Common myeloid progenitor, CD34-positive (primary cell): ENCODE measurements around the gene LILRB5.
A peak's percentile ranks its signal among the peaks of the same experiment; 100 is the strongest.
"Not testable (repeated sequence)": the region's sequence is repeated elsewhere in the genome, so short reads cannot be mapped to it uniquely, and the experiment has no call there.

Source experiments
- CTCF ChIA-PET: fragments of 350-600 bp; sonication (Branson Sonifier 250); formaldehyde crosslinking; loops from one replicate; lab custom pipeline; 2021; ENCODE audit warnings: antibody characterized with exemption; lab: Charles Lee
- POLR2A ChIA-PET: fragments of 350-600 bp; sonication (Branson Sonifier 250); formaldehyde crosslinking; loops from one replicate; lab custom pipeline; 2021; ENCODE audit warnings: antibody characterized with exemption; lab: Charles Lee
- DNase-seq, 3 donors: peaks; one replicate each; pipeline versions ENCODE4 v3.0.0 to v3.0.0-alpha.2; 2013
- H3K27ac ChIP-seq, 2 experiments: 1 replicate in 1 of 2; 2 replicates in 1 of 2; pipeline ENCODE4 v1.7.0; 2013; ENCODE audit warnings: inconsistent platforms in 2 of 2, low read length in 2 of 2, mild to moderate bottlenecking in 2 of 2, low read depth in 1 of 2, moderate library complexity in 1 of 2; ENCODE audit not compliant: severe bottlenecking in 2 of 2, insufficient read depth in 1 of 2, poor library complexity in 1 of 2
- H3K27me3 ChIP-seq, 5 experiments: replicated peaks in 2 of 5; 1 replicate in 3 of 5; 2 replicates in 2 of 5; pipeline versions ENCODE4 v1.6.1 to v1.7.0; 2013; ENCODE audit warnings: low read length in 4 of 5, mild to moderate bottlenecking in 2 of 5, moderate library complexity in 2 of 5, inconsistent platforms in 1 of 5; ENCODE audit not compliant: insufficient read depth in 5 of 5, control insufficient read depth in 4 of 5
- H3K36me3 ChIP-seq, 4 experiments: 1 replicate in 2 of 4; 2 replicates in 2 of 4; pipeline versions ENCODE4 v1.6.1 to v1.7.0; 2013; ENCODE audit warnings: low read length in 3 of 4, control low read depth in 1 of 4, mild to moderate bottlenecking in 1 of 4; ENCODE audit not compliant: control insufficient read depth in 4 of 4, insufficient read depth in 4 of 4
- H3K4me1 ChIP-seq, 4 experiments: 1 replicate in 3 of 4; 2 replicates in 1 of 4; pipeline versions ENCODE4 v1.6.1 to v1.7.1; 2013; ENCODE audit warnings: low read length in 3 of 4, mild to moderate bottlenecking in 3 of 4, control low read depth in 1 of 4, inconsistent platforms in 1 of 4, moderate library complexity in 1 of 4; ENCODE audit not compliant: control insufficient read depth in 4 of 4, insufficient read depth in 4 of 4; ENCODE audit errors: control extremely low read depth in 1 of 4
- H3K4me3 ChIP-seq, 7 experiments: 1 replicate in 4 of 7; 2 replicates in 3 of 7; pipeline versions ENCODE4 v1.5.1 to v1.7.0; 2013; ENCODE audit warnings: mild to moderate bottlenecking in 7 of 7, low read length in 6 of 7, moderate library complexity in 6 of 7, inconsistent platforms in 2 of 7, low read depth in 2 of 7, control low read depth in 1 of 7; ENCODE audit not compliant: insufficient read depth in 4 of 7, control insufficient read depth in 1 of 7; ENCODE audit errors: extremely low read depth in 1 of 7
- H3K9me3 ChIP-seq, 5 experiments: 1 replicate in 4 of 5; 2 replicates in 1 of 5; pipeline versions ENCODE4 v1.6.1 to v1.7.1; 2013; ENCODE audit warnings: low read length in 4 of 5, mild to moderate bottlenecking in 2 of 5, inconsistent platforms in 1 of 5, low read depth in 1 of 5, moderate library complexity in 1 of 5; ENCODE audit not compliant: control insufficient read depth in 4 of 5, insufficient read depth in 2 of 5; ENCODE audit errors: control extremely low read depth in 1 of 5
- whole genome bisulfite sequencing: methylation state at CpG from one replicate; pipeline ENCODE4 v1.1.5; 2013; ENCODE audit not compliant: insufficient coverage; 5-methylcytosine and 5-hydroxymethylcytosine counted together

LILRB5 gene

GRCh38 chr19:54297759-54298305, 40.8 kb upstream of the LILRB5 start:
- peak in 2 of 3 donors; percentile 50 to 58 for DNase-seq
- WGBS, result 50% methylated on average over 6 of the region's 7 CpGs
- CTCF ChIA-PET, result interaction anchor here (0.8 to 1.9 kb wide), 7 partner anchors 10 to 59 kb away, joined by 3 to 7 read pairs (median 3); no protein-coding TSS in a partner anchor
- peaks cover 0 to 17% (median 2%) of the 10 kb centered on the region in 5 experiments for H3K27me3 ChIP-seq
- H3K27ac ChIP-seq, result no peak overlapping the region
- H3K4me1 ChIP-seq, result peaks cover 10 to 30% (median 21%) of the 10 kb centered on the region in 4 experiments
- POLR2A ChIA-PET, result no interaction called here
- H3K36me3 ChIP-seq, result no peaks in the 10 kb centered on the region
- no peak overlapping the region for H3K4me3 ChIP-seq
- peaks cover 0 to 11% (median 3%) of the 10 kb centered on the region in 5 experiments for H3K9me3 ChIP-seq

GRCh38 chr19:54294539-54294938, 37.5 kb upstream of the LILRB5 start:
- H3K27ac ChIP-seq, result no peak overlapping the region
- CTCF ChIA-PET, result interaction anchor here (1.6 kb wide), 1 partner anchor 28 kb away, joined by 3 read pairs; no protein-coding TSS in a partner anchor
- H3K4me1 ChIP-seq, result peaks cover 0 to 13% (median 7%) of the 10 kb centered on the region in 4 experiments
- H3K9me3 ChIP-seq, result peaks cover 0 to 11% (median 3%) of the 10 kb centered on the region in 5 experiments
- POLR2A ChIA-PET, result no interaction called here
- DNase-seq, result no peak
- H3K36me3 ChIP-seq, result no peaks in the 10 kb centered on the region
- WGBS, result 89% methylated on average over 3 of the region's 6 CpGs
- no peak overlapping the region for H3K4me3 ChIP-seq
- H3K27me3 ChIP-seq, result peaks cover 0 to 17% (median 2%) of the 10 kb centered on the region in 5 experiments

- WGBS, result no CpG with 5 or more reads among the region's 8 CpGs
- POLR2A ChIA-PET, H3K27ac ChIP-seq, H3K9me3 ChIP-seq, DNase-seq, H3K36me3 ChIP-seq, H3K27me3 ChIP-seq, H3K4me3 ChIP-seq: not testable (repeated sequence)
- CTCF ChIA-PET, result interaction anchor here (2.5 kb wide), 1 partner anchor 23 kb away, joined by 7 read pairs; no protein-coding TSS in a partner anchor
- peaks cover 0 to 29% (median 25%) of the 10 kb centered on the region in 4 experiments for H3K4me1 ChIP-seq
These were observed 32.1 kb upstream of the LILRB5 start for GRCh38 chr19:54289160-54289559.

- H3K4me1 ChIP-seq, result peaks cover 6 to 46% (median 40%) of the 10 kb centered on the region in 4 experiments
- CTCF ChIA-PET, result interaction anchor here (2.5 kb wide), 1 partner anchor 21 kb away, joined by 7 read pairs; no protein-coding TSS in a partner anchor
- WGBS, result 100% methylated on average over 1 of the region's 4 CpGs
- POLR2A ChIA-PET, result interaction anchor here (0.5 kb wide), 1 partner anchor 378 kb away, joined by 3 read pairs; no protein-coding TSS in a partner anchor
- no peak overlapping the region for H3K27ac ChIP-seq
- no peaks in the 10 kb centered on the region for H3K27me3 ChIP-seq
- H3K36me3 ChIP-seq, result no peaks in the 10 kb centered on the region
- H3K9me3 ChIP-seq, result no peaks in the 10 kb centered on the region
- no peak for DNase-seq
- no peak overlapping the region for H3K4me3 ChIP-seq
These were observed 30.4 kb upstream of the LILRB5 start for GRCh38 chr19:54287456-54287855.

- H3K27me3 ChIP-seq, H3K9me3 ChIP-seq, H3K27ac ChIP-seq, POLR2A ChIA-PET, H3K4me3 ChIP-seq, H3K36me3 ChIP-seq, CTCF ChIA-PET: not testable (repeated sequence)
- peak in 1 of 3 donors; percentile 44 for DNase-seq
- no CpG with 5 or more reads among the region's 10 CpGs for WGBS
- peaks cover 15 to 58% (median 51%) of the 10 kb centered on the region in 4 experiments for H3K4me1 ChIP-seq
These were observed 29.2 kb upstream of the LILRB5 start for GRCh38 chr19:54286283-54286682.

GRCh38 chr19:54285427-54286056, 28.5 kb upstream of the LILRB5 start:
- H3K36me3 ChIP-seq, H3K27me3 ChIP-seq, H3K9me3 ChIP-seq, H3K27ac ChIP-seq, POLR2A ChIA-PET, CTCF ChIA-PET: not testable (repeated sequence)
- Histone ChIP-seq H3K4me1 (peaks cover 15 to 65% (median 59%) of the 10 kb centered on the region in 4 experiments), H3K4me3 (peak overlapping the region in 1 of 7 experiments; percentile 16)
- 33% methylated on average over 3 of the region's 12 CpGs for WGBS
- DNase-seq, result peak in 2 of 3 donors; percentile 49 to 53
